HG02981 (cell line): Measurements from ENCODE around the gene UQCRQ.

ENCODE experiments used
- ATAC-seq: cut with Tn5 transposase; IDR thresholded peaks from one replicate; pipeline ENCODE4 v1.9.1; 2021; ENCODE audit warnings: mild to moderate bottlenecking, moderate library complexity; ENCODE audit not compliant: unreplicated experiment

Gene UQCRQ

GRCh38 chr5:132866342-132867045 is at the start of gene UQCRQ, which contains the start of gene GDF9:
UQCRQ (plus strand) TSS chr5:132866642; CDS start chr5:132866882, 240 bp downstream.
GDF9 (minus strand) TSS chr5:132866469; CDS start chr5:132864533, 1,936 bp downstream.
- ATAC-seq = peak; percentile 99

GRCh38 chr5:132817011-132817410 is 49.4 kb upstream of the UQCRQ start:
- no peak for ATAC-seq

GRCh38 chr5:132819468-132819867 is 47.0 kb upstream of the UQCRQ start:
- no peak for ATAC-seq

- peak; percentile 72 for ATAC-seq
These were observed 46.2 kb upstream of the UQCRQ start for GRCh38 chr5:132820162-132820754.

- ATAC-seq = no peak
These were observed 45.1 kb upstream of the UQCRQ start for GRCh38 chr5:132821350-132821749.

GRCh38 chr5:132821791-132822190 is 44.7 kb upstream of the UQCRQ start:
- no peak for ATAC-seq

GRCh38 chr5:132822650-132823480 is 43.6 kb upstream of the UQCRQ start:
- no peak for ATAC-seq

- no peak for ATAC-seq
These were observed 42.9 kb upstream of the UQCRQ start for GRCh38 chr5:132823481-132824050.

- ATAC-seq = no peak
These were observed 42.0 kb upstream of the UQCRQ start for GRCh38 chr5:132824426-132824825.

- no peak for ATAC-seq
These were observed 41.2 kb upstream of the UQCRQ start for GRCh38 chr5:132825033-132825833.

- no peak for ATAC-seq
These were observed 40.5 kb upstream of the UQCRQ start for GRCh38 chr5:132825834-132826391.

- no peak for ATAC-seq
These were observed 39.9 kb upstream of the UQCRQ start for GRCh38 chr5:132826424-132827082.

- ATAC-seq = no peak
These were observed 38.3 kb upstream of the UQCRQ start for GRCh38 chr5:132827943-132828673.

GRCh38 chr5:132828846-132829494 is 37.5 kb upstream of the UQCRQ start:
- ATAC-seq = no peak

GRCh38 chr5:132829742-132830435 is 36.6 kb upstream of the UQCRQ start:
- peak; percentile 81 for ATAC-seq

- peak; percentile 62 for ATAC-seq
These were observed 35.9 kb upstream of the UQCRQ start, which contains the start of gene SHROOM1 for GRCh38 chr5:132830436-132831094. SHROOM1 (minus strand) TSS chr5:132830647; CDS start chr5:132826140, 4,507 bp downstream.
